ENCODE results near the gene WSCD2. TPM values are rescaled to one million over a fixed set of nuclear protein-coding genes. Genes with fewer than 3 reads are reported as not detected.

The WSCD2 gene
- polyA plus RNA-seq, 1 of the 3 experiments (the other 2 are of a cell fraction) = 0.03 TPM

DNA sequence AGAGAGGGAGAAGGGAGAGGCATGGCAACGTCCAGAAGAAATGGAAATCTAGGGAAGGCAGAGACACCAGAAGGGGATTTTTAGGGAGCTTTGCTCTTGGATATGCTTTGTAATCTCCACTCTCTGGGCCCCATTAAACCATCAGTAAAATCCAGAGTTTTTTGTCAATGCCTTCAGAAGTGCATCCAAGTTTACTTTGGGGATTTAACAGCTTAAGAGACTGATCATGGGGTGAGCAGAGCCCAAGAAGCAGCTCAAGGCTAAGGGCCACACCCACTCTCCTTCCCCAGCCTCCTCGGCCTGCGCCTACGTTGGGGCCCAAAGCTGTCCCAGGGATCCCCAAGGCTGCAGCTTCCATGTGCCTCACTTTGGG lies 37.4 kb upstream of the WSCD2 start (continued):
- TF ChIP-seq, protein P1, sequence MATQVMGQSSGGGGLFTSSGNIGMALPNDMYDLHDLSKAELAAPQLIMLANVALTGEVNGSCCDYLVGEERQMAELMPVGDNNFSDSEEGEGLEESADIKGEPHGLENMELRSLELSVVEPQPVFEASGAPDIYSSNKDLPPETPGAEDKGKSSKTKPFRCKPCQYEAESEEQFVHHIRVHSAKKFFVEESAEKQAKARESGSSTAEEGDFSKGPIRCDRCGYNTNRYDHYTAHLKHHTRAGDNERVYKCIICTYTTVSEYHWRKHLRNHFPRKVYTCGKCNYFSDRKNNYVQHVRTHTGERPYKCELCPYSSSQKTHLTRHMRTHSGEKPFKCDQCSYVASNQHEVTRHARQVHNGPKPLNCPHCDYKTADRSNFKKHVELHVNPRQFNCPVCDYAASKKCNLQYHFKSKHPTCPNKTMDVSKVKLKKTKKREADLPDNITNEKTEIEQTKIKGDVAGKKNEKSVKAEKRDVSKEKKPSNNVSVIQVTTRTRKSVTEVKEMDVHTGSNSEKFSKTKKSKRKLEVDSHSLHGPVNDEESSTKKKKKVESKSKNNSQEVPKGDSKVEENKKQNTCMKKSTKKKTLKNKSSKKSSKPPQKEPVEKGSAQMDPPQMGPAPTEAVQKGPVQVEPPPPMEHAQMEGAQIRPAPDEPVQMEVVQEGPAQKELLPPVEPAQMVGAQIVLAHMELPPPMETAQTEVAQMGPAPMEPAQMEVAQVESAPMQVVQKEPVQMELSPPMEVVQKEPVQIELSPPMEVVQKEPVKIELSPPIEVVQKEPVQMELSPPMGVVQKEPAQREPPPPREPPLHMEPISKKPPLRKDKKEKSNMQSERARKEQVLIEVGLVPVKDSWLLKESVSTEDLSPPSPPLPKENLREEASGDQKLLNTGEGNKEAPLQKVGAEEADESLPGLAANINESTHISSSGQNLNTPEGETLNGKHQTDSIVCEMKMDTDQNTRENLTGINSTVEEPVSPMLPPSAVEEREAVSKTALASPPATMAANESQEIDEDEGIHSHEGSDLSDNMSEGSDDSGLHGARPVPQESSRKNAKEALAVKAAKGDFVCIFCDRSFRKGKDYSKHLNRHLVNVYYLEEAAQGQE (IDR thresholded peaks at IDR 0.05; ENCODE audit: low read depth, low read length) = no peak

DNA sequence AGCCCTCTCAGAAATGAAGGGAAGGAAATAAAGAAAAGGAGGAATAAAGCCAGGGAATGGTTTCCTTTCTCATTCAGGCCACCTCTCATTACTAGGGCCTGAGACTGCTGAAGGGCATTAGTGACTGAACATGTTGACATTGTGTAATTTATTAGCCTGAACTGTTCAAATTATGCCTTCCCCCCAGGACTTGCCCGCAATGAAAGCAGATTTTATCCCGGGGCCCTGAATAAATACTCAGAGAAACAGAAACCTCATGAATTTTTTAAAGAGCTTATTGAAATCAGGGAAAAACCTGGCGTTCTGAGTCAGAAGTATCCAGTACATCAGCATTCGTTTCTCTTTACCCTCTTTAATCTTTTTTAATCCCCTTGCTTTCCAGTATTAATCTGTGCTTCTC lies 35.9 kb upstream of the WSCD2 start:
- ChIA-PET CTCF (interaction anchor here (0.9 to 1.2 kb wide), 2 partner anchors 13 to 101 kb away, joined by 3 read pairs; no protein-coding TSS in a partner anchor), POLR2A (no interaction called here)
- Histone ChIP-seq H3K27ac (ENCODE audit: low read depth in 2 of 2, low read length in 1 of 2) (no peak overlapping the region), H3K9ac (no peak overlapping the region), H3K9me3 (no peaks in the 10 kb centered on the region), H3F3A (replicated peaks; ENCODE audit: insufficient read depth) (no peaks in the 10 kb centered on the region), H3K4me3 (ENCODE audit: low read depth in 2 of 2, low read length in 1 of 2) (no peak overlapping the region), H2AFZ (ENCODE audit: low read depth) (no peak overlapping the region), H3K4me1 (ENCODE audit: control insufficient read depth in 1 of 2, insufficient read depth in 2 of 2, low read depth in 1 of 2, low read length in 1 of 2) (peaks cover 0 to 13% of the 10 kb centered on the region in 2 experiments; a peak in 1 of 4 replicates), H3K27me3 (ENCODE audit: insufficient read depth) (no peaks in the 10 kb centered on the region), H3K79me2 (ENCODE audit: insufficient read depth) (no peaks in the 10 kb centered on the region), H3K36me3 (replicated peaks in 1 of 2; ENCODE audit: control insufficient read depth in 1 of 2, insufficient read depth in 2 of 2, low read length in 1 of 2) (no peaks in the 10 kb centered on the region), H4K20me1 (ENCODE audit: insufficient read depth) (no peaks in the 10 kb centered on the region), H3K9me2 (no peaks in the 10 kb centered on the region), H3K4me2 (no peak overlapping the region)
- TF ChIP-seq RFX5 (IDR thresholded peaks at IDR 0.05; ENCODE audit: low read length) (no peak), MXI1 (IDR thresholded peaks at IDR 0.05; ENCODE audit: low read depth, low read length) (no peak), GABPA (IDR thresholded peaks at IDR 0.05; ENCODE audit: low read depth) (no peak), MEF2A (IDR thresholded peaks at IDR 0.05; ENCODE audit: borderline replicate concordance, low read depth) (no peak), FOXJ3 (CRISPR knock-in tag; IDR thresholded peaks at IDR 0.05) (no peak), FOXM1 (IDR thresholded peaks at IDR 0.05; ENCODE audit: low read depth) (no peak), NFIC (IDR thresholded peaks at IDR 0.05; ENCODE audit: borderline replicate concordance) (no peak), SMC3 (IDR thresholded peaks at IDR 0.05; ENCODE audit: low read depth, low read length) (no peak), JUND (IDR thresholded peaks at IDR 0.05) (no peak), GATA2 (CRISPR knock-in tag; IDR thresholded peaks at IDR 0.05) (no peak), EP300 (IDR thresholded peaks at IDR 0.05; ENCODE audit: borderline replicate concordance in 1 of 2, low read depth in 1 of 2, low read length in 1 of 2) (no peak)
- TF ChIP-seq, protein P2, sequence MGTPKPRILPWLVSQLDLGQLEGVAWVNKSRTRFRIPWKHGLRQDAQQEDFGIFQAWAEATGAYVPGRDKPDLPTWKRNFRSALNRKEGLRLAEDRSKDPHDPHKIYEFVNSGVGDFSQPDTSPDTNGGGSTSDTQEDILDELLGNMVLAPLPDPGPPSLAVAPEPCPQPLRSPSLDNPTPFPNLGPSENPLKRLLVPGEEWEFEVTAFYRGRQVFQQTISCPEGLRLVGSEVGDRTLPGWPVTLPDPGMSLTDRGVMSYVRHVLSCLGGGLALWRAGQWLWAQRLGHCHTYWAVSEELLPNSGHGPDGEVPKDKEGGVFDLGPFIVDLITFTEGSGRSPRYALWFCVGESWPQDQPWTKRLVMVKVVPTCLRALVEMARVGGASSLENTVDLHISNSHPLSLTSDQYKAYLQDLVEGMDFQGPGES (IDR thresholded peaks at IDR 0.05; ENCODE audit: low read depth, low read length) = no peak
- TF ChIP-seq, protein P3, sequence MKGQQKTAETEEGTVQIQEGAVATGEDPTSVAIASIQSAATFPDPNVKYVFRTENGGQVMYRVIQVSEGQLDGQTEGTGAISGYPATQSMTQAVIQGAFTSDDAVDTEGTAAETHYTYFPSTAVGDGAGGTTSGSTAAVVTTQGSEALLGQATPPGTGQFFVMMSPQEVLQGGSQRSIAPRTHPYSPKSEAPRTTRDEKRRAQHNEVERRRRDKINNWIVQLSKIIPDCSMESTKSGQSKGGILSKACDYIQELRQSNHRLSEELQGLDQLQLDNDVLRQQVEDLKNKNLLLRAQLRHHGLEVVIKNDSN (IDR thresholded peaks at IDR 0.05; ENCODE audit: borderline replicate concordance, low read depth) = no peak
- TF ChIP-seq, protein P1 (IDR thresholded peaks at IDR 0.05; ENCODE audit: low read depth, low read length) = no peak
- TF ChIP-seq, protein P4, sequence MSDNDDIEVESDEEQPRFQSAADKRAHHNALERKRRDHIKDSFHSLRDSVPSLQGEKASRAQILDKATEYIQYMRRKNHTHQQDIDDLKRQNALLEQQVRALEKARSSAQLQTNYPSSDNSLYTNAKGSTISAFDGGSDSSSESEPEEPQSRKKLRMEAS (IDR thresholded peaks at IDR 0.05; ENCODE audit: low read depth) = no peak
- TF ChIP-seq, protein P5, sequence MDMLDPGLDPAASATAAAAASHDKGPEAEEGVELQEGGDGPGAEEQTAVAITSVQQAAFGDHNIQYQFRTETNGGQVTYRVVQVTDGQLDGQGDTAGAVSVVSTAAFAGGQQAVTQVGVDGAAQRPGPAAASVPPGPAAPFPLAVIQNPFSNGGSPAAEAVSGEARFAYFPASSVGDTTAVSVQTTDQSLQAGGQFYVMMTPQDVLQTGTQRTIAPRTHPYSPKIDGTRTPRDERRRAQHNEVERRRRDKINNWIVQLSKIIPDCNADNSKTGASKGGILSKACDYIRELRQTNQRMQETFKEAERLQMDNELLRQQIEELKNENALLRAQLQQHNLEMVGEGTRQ (IDR thresholded peaks at IDR 0.05; ENCODE audit: borderline replicate concordance, low read depth, low read length) = no peak
- 2% methylated on average over 4 of the region's 4 CpGs for WGBS (ENCODE audit: low lambda C conversion rate)
- no peak for DNase-seq

Measured in SK-N-SH (cell line).